WERI-Rb-1 (cell line): ENCODE results near the gene CALN1.
"Not testable (repeated sequence)": the region's sequence is repeated elsewhere in the genome, so short reads cannot be mapped to it uniquely, and the experiment has no call there.

Experiments
- DNase-seq: peaks from one replicate; pipeline ENCODE4 v3.0.0-alpha.2; 2020
- H3K27ac ChIP-seq: fragments of 250-450 bp; sonication (Bioruptor Pico); 2 replicates; pipeline ENCODE4 v1.5.1; 2020; ENCODE audit warnings: mild to moderate bottlenecking, moderate library complexity
- H3K27me3 ChIP-seq: fragments of 250-450 bp; sonication (Bioruptor Pico); 2 replicates; pipeline ENCODE4 v1.5.1; 2021; ENCODE audit warnings: mild to moderate bottlenecking, low read depth, moderate library complexity; ENCODE audit not compliant: insufficient read depth, severe bottlenecking
- H3K36me3 ChIP-seq: fragments of 250-450 bp; sonication (Bioruptor Pico); 2 replicates; pipeline ENCODE4 v1.5.1; 2020; ENCODE audit warnings: mild to moderate bottlenecking, moderate library complexity
- H3K4me3 ChIP-seq: 2 replicates; pipeline ENCODE4 v1.5.1; 2011; ENCODE audit warnings: low read depth, mild to moderate bottlenecking, control low read depth, low read length
- H3K9me3 ChIP-seq: fragments of 250-450 bp; sonication (Bioruptor Pico); 2 replicates; pipeline ENCODE4 v1.5.1; 2021; ENCODE audit warnings: mild to moderate bottlenecking, moderate library complexity; ENCODE audit not compliant: severe bottlenecking
- TF ChIP-seq, protein P1 (sequence below): IDR thresholded peaks from 2 replicates; pipeline ENCODE4 v1.5.1; 2011; ENCODE audit warnings: low read depth, mild to moderate bottlenecking, control low read depth, inconsistent platforms, low read length

The CALN1 gene

DNA sequence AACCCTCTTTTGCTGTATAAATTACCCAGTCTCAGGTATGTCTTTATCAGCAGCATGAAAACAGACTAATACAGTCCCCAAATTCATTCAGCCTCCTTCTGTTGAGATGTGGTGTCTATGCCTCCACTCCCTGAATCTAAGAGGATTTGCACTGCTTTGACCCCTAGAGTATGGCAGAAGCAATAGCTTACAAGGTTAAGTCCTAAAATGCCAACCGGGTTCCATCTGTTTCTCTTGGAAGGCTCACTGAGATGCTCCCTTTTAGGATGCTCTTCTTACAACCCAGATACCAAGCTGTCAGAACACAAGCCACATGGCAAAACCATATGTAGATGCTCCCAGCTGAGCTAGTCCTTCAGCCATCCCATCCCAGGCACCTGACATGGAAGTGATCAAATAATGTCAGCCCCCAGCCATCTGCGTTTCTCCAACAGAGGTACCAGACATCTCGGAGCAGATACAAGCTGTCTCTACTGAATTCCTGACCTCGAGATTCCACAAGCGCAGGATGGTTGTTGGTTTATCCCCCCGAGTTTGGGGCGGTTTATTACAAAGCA lies 20.2 kb downstream of the CALN1 start:
- Histone ChIP-seq H3K27ac (no peak overlapping the region), H3K4me3 (no peak overlapping the region), H3K36me3 (no peaks in the 10 kb centered on the region), H3K9me3 (no peaks in the 10 kb centered on the region), H3K27me3 (peaks cover 27% of the 10 kb centered on the region)
- TF ChIP-seq, protein P1, sequence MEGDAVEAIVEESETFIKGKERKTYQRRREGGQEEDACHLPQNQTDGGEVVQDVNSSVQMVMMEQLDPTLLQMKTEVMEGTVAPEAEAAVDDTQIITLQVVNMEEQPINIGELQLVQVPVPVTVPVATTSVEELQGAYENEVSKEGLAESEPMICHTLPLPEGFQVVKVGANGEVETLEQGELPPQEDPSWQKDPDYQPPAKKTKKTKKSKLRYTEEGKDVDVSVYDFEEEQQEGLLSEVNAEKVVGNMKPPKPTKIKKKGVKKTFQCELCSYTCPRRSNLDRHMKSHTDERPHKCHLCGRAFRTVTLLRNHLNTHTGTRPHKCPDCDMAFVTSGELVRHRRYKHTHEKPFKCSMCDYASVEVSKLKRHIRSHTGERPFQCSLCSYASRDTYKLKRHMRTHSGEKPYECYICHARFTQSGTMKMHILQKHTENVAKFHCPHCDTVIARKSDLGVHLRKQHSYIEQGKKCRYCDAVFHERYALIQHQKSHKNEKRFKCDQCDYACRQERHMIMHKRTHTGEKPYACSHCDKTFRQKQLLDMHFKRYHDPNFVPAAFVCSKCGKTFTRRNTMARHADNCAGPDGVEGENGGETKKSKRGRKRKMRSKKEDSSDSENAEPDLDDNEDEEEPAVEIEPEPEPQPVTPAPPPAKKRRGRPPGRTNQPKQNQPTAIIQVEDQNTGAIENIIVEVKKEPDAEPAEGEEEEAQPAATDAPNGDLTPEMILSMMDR = no peak
- no peak for DNase-seq

DNA sequence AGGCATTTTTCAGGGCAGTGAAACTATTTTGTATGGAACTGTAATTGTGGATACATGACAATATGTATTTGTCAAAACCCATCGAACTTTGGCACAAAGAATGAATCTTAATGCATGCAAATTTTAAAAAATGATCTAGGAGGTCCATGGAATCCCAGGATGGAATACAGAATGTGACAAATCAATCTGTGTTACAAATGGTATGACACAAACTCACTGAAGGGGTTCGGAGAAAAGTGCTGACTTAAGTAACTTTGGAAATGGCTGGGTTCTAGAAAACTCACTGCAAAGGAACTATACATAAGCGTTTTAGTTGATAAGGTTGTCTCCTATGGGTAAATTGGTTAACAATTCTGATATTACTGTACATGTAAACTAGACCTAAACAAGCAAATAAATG lies 26.0 kb downstream of the CALN1 start:
- Histone ChIP-seq H3K27me3 (peaks cover 23% of the 10 kb centered on the region), H3K27ac (no peak overlapping the region), H3K4me3 (no peak overlapping the region), H3K9me3 (no peaks in the 10 kb centered on the region), H3K36me3 (no peaks in the 10 kb centered on the region)
- no peak for DNase-seq
- TF ChIP-seq, protein P1 = no peak

DNA sequence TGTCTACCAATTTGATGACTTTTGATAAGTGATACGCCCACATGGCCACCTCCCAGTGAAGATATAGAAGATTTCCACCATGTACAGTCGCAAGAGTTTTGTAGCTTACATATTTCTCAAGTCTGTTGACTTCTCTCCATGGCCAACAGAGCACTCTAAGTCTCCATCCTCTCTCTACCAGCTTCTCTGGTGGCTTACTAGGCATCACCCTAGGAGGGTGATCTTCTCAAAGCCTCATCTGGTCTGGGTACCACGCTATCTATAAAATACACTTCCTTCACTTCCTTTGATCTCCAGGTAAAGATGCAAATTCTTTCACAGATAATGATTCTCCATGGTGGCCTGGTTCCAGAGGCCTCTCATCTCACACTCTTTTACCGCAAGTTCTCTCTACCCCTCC lies 49.9 kb downstream of the CALN1 start:
- H3K4me3 ChIP-seq = no peak overlapping the region
- H3K27ac ChIP-seq = no peak overlapping the region
- no peak for DNase-seq
- H3K9me3 ChIP-seq = no peaks in the 10 kb centered on the region
- TF ChIP-seq, protein P1 = no peak
- no peaks in the 10 kb centered on the region for H3K27me3 ChIP-seq
- H3K36me3 ChIP-seq = no peaks in the 10 kb centered on the region

DNA sequence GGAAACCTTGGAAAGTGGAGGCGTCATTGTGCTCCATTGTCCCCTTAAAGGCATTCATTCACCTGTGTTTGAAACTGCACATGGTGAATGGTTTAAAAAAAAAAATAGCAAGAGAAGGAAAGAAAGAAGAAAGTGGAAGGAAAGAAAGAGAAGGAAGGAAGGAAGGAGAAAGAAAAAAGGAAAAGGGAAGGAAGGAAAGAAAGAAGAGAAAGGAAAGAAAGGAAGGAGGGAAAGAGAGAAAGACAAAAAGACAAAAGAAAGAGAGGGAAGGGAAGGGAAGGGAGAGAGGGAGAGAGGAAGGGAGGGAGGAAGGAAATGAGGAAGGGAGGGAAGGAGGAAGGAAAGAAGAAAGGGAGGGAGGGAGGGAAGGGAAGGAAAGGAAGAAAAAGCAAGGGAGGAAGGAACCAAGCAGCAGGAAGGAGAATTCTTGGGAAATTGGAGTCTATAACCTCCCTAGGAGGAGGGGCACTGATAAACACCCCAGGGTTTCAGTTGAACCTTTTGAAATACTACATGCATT lies 66.9 kb downstream of the CALN1 start:
- no peaks in the 10 kb centered on the region for H3K9me3 ChIP-seq
- no peak for DNase-seq
- H3K27ac ChIP-seq = no peak overlapping the region
- no peak overlapping the region for H3K4me3 ChIP-seq
- no peaks in the 10 kb centered on the region for H3K36me3 ChIP-seq
- H3K27me3 ChIP-seq = peaks cover 31% of the 10 kb centered on the region
- TF ChIP-seq, protein P1 = no peak

DNA sequence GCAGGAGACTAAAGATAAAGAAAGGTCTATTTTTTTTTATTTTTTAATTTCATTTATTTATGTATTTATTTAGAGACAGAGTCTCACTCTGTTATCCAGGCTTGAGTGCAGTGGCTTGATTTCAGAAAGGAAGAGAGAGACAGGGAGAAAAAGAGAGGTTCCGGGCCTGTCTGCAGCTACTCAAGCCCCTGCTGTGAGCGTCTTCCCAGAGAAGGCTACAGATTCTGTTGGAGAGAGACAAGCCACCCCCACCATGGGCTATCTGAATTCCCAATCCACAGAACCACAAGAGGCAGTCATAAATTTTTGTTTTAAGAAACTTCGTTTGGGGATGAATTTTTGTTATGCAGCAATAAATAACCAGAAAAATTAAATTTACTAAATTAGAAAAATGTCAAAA lies 68.1 kb downstream of the CALN1 start:
- Histone ChIP-seq H3K4me3 (no peak overlapping the region), H3K27ac (no peak overlapping the region), H3K9me3 (no peaks in the 10 kb centered on the region), H3K36me3 (no peaks in the 10 kb centered on the region), H3K27me3 (peaks cover 37% of the 10 kb centered on the region)
- DNase-seq = no peak
- TF ChIP-seq, protein P1 = no peak

DNA sequence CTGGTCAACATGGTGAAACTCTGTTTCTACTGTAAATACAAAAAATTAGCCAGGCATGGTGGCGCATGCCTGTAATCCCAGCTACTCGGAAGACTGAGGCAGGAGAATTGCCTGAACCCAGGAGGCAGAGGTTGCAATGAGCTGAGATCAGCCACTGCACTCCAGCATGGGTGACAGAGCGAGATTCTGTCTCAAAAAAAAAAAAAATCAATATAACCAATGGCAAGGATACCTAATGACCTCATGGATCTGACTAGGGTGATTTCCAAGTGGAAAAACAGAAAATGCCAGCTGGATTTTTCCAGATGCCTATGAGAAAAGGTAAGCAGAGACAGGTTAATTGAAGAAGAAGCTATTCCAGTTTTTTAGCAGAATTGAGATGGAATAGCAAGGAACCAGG lies 68.8 kb downstream of the CALN1 start:
- H3K4me3 ChIP-seq, H3K9me3 ChIP-seq, H3K36me3 ChIP-seq, H3K27ac ChIP-seq, DNase-seq: not testable (repeated sequence)
- peaks cover 33% of the 10 kb centered on the region for H3K27me3 ChIP-seq
